SK-N-SH (cell line): ENCODE data around the gene GPR162. TPM values are rescaled to one million over a fixed set of nuclear protein-coding genes. Genes with fewer than 3 reads are reported as not detected.
"Not testable (repeated sequence)": the region's sequence is repeated elsewhere in the genome, so short reads cannot be mapped to it uniquely, and the experiment has no call there.

Source experiments
- CTCF ChIA-PET: fragments of 300-600, 350-600 bp; formaldehyde crosslinking; extraction: SDS; loops from one replicate; lab custom pipeline; 2021; lab: Yijun Ruan, JAX
- POLR2A ChIA-PET: fragments of 350-600 bp; sonication (Branson Sonifier 250); formaldehyde crosslinking; extraction: SDS; loops from one replicate; lab custom pipeline; 2020; ENCODE audit warnings: antibody characterized with exemption, inconsistent platforms; lab: Yijun Ruan, JAX
- DNase-seq: peaks from one replicate; pipeline ENCODE4 v3.0.0; 2012
- H2AFZ ChIP-seq: fragments of 200-600 bp; sonication (generic); 2 replicates; pipeline ENCODE4 v1.8.1; 2016; ENCODE audit warnings: antibody characterized with exemption, mild to moderate bottlenecking, low read depth
- H3F3A ChIP-seq: fragments of 200-600 bp; sonication (generic); replicated peaks from 2 replicates; pipeline ENCODE3; 2016; ENCODE audit warnings: antibody characterized with exemption, mild to moderate bottlenecking; ENCODE audit not compliant: insufficient read depth
- H3K27ac ChIP-seq, 2 experiments: fragments of 200-500 bp in 1 of 2; fragments of 200-600 bp in 1 of 2; sonication (Bioruptor generic) in 1 of 2; sonication (generic), shearing (Covaris generic) in 1 of 2; 2 replicates each; pipeline versions ENCODE4 v1.5.1 to v1.6.1; 2014 to 2016; ENCODE audit warnings: low read depth in 2 of 2, inconsistent platforms in 1 of 2, low read length in 1 of 2, mild to moderate bottlenecking in 1 of 2, mixed read lengths in 1 of 2
- H3K27me3 ChIP-seq: fragments of 200-600 bp; sonication (generic), shearing (Covaris generic); 2 replicates; pipeline ENCODE4 v1.6.1; 2016; ENCODE audit warnings: mixed run types; ENCODE audit not compliant: insufficient read depth
- H3K36me3 ChIP-seq, 2 experiments: fragments of 200-500 bp in 1 of 2; fragments of 200-600 bp in 1 of 2; sonication (Bioruptor generic) in 1 of 2; sonication (generic) in 1 of 2; replicated peaks in 1 of 2; 2 replicates each; pipeline versions ENCODE3 to v1.5.1; 2014 to 2016; ENCODE audit warnings: low read length in 1 of 2, mild to moderate bottlenecking in 1 of 2; ENCODE audit not compliant: insufficient read depth in 2 of 2, control insufficient read depth in 1 of 2
- H3K4me1 ChIP-seq, 2 experiments: fragments of 200-500 bp in 1 of 2; fragments of 200-600 bp in 1 of 2; sonication (Bioruptor generic) in 1 of 2; sonication (generic), shearing (Covaris generic) in 1 of 2; 2 replicates each; pipeline versions ENCODE4 v1.5.1 to v1.6.1; 2014 to 2016; ENCODE audit warnings: low read depth in 1 of 2, low read length in 1 of 2, mixed run types in 1 of 2; ENCODE audit not compliant: insufficient read depth in 2 of 2, control insufficient read depth in 1 of 2
- H3K4me2 ChIP-seq: fragments of 200-600 bp; sonication (generic), shearing (Covaris generic); 2 replicates; pipeline ENCODE4 v1.6.1; 2017; ENCODE audit warnings: mixed run types
- H3K4me3 ChIP-seq, 2 experiments: fragments of 200-500 bp in 1 of 2; fragments of 200-600 bp in 1 of 2; sonication (Bioruptor generic) in 1 of 2; sonication (generic), shearing (Covaris generic) in 1 of 2; 2 replicates each; pipeline versions ENCODE4 v1.5.1 to v1.8.1; 2014 to 2016; ENCODE audit warnings: low read depth in 2 of 2, inconsistent platforms in 1 of 2, low read length in 1 of 2, mild to moderate bottlenecking in 1 of 2, mixed read lengths in 1 of 2, moderate library complexity in 1 of 2
- H3K79me2 ChIP-seq: fragments of 200-600 bp; sonication (generic); 2 replicates; pipeline ENCODE4 v1.8.1; 2017; ENCODE audit warnings: mild to moderate bottlenecking; ENCODE audit not compliant: insufficient read depth
- H3K9ac ChIP-seq: fragments of 200-600 bp; sonication (generic); 2 replicates; pipeline ENCODE4 v1.6.1; 2017; ENCODE audit warnings: mixed run types
- H3K9me2 ChIP-seq: fragments of 200-600 bp; sonication (generic); 2 replicates; pipeline ENCODE4 v1.6.1; 2017; ENCODE audit warnings: mixed run types
- H3K9me3 ChIP-seq: fragments of 200-600 bp; sonication (generic); 2 replicates; pipeline ENCODE4 v1.6.1; 2017; ENCODE audit warnings: mixed run types, mild to moderate bottlenecking, moderate library complexity
- H4K20me1 ChIP-seq: fragments of 200-600 bp; sonication (generic); 2 replicates; pipeline ENCODE4 v1.6.1; 2017; ENCODE audit warnings: mild to moderate bottlenecking, mixed run types; ENCODE audit not compliant: insufficient read depth
- ELF1 ChIP-seq: IDR thresholded peaks from 2 replicates; pipeline ENCODE4 v1.4.0; 2012
- EP300 ChIP-seq, 2 experiments: IDR thresholded peaks; 2 replicates each; pipeline versions ENCODE4 v1.4.0 to v1.6.1; 2012; ENCODE audit warnings: borderline replicate concordance in 1 of 2, low read depth in 1 of 2, low read length in 1 of 2
- JUND ChIP-seq: IDR thresholded peaks from 2 replicates; pipeline ENCODE4 v1.4.0; 2012
- PBX3 ChIP-seq: IDR thresholded peaks from 2 replicates; pipeline ENCODE4; 2012
- POLR2AphosphoS5 ChIP-seq: IDR thresholded peaks from 2 replicates; pipeline ENCODE4 v1.6.1; 2012; ENCODE audit warnings: low read depth, low read length
- RXRA ChIP-seq: IDR thresholded peaks from 2 replicates; pipeline ENCODE4 v1.4.0; 2012; ENCODE audit warnings: low read depth, mild to moderate bottlenecking, borderline replicate concordance
- SIN3A ChIP-seq: IDR thresholded peaks from 2 replicates; pipeline ENCODE4 v1.6.1; 2012; ENCODE audit warnings: low read depth, mild to moderate bottlenecking, low read length, moderate library complexity, borderline replicate concordance
- WGBS: methylation state at CpG from one replicate; pipeline ENCODE4 v1.1.6; 2017; ENCODE audit warnings: low lambda C conversion rate; 5-methylcytosine and 5-hydroxymethylcytosine counted together
- polyA plus RNA-seq, 3 experiments: library from polyadenylated mRNA; depleted of rRNA; stranded (reverse); fragments of >200 nt; gene quantifications; 2 replicates each; pipeline ENCODE4 v1.2.3, GENCODE V29; 2012

GPR162 gene
- polyA plus RNA-seq, 1 of the 3 experiments (the other 2 are of a cell fraction) = 18.6 TPM

- DNase-seq, H3K27me3 ChIP-seq, H3K9me2 ChIP-seq, H3K9ac ChIP-seq, H3K4me3 ChIP-seq, H2AFZ ChIP-seq, H3K9me3 ChIP-seq: not testable (repeated sequence)
- ChIA-PET POLR2A (interaction anchor here (1.4 to 2.2 kb wide), 4 partner anchors 14 to 146 kb away, joined by 3 to 13 read pairs (median 4); partner anchors contain the start of genes C12orf57, COPS7A and RNU7-1), CTCF (interaction anchor here (0.9 to 10.9 kb wide), 13 partner anchors 13 to 171 kb away, joined by 3 to 164 read pairs (median 13); partner anchors contain the start of genes CDCA3, ENO2, LRRC23 and MLF2)
- Histone ChIP-seq H3K79me2 (peaks cover 66% of the 10 kb centered on the region), H3K4me1 (peaks cover 38 to 46% of the 10 kb centered on the region in 2 experiments), H3F3A (peaks cover 41% of the 10 kb centered on the region), H4K20me1 (peaks cover 44% of the 10 kb centered on the region), H3K4me2 (peak overlapping the region; percentile 99; the same call in 1 of the 2 replicates), H3K27ac (peak overlapping the region in 1 of 2 experiments; percentile 16; a peak in 1 of 4 replicates), H3K36me3 (peaks cover 20 to 22% of the 10 kb centered on the region in 2 experiments)
- 100% methylated on average over 2 of the region's 4 CpGs for WGBS
These were observed 48.7 kb downstream of the GPR162 start for GRCh38 chr12:6870304-6870703.

GRCh38 chr12:6871052-6871957 lies 49.7 kb downstream of the GPR162 start:
- CTCF ChIA-PET = interaction anchor here (0.7 to 10.9 kb wide), 25 partner anchors 10 to 257 kb away, joined by 3 to 164 read pairs (median 7); partner anchors contain the start of genes CDCA3, ENO2, GNB3 and GPR162
- H3K9ac ChIP-seq = no peak overlapping the region
- H3K79me2 ChIP-seq = peaks cover 71% of the 10 kb centered on the region
- no peak for TF ChIP-seq ELF1
- no peak for TF ChIP-seq EP300 (IDR thresholded peaks at IDR 0.05; ENCODE audit: borderline replicate concordance in 1 of 2, low read depth in 1 of 2, low read length in 1 of 2)
- no peak for TF ChIP-seq RXRA
- 0 out of 2 replicates have a peak, but pooled peaks have one; percentile 2 for TF ChIP-seq PBX3
- TF ChIP-seq JUND = 0 out of 2 replicates have a peak, but pooled peaks have one; percentile 22
- 0 out of 2 replicates have a peak, but pooled peaks have one; percentile 10 for TF ChIP-seq SIN3A
- TF ChIP-seq POLR2AphosphoS5 = peak; percentile 59
- TF ChIP-seq, all 33 proteins: peak for 4
- H4K20me1 ChIP-seq = peaks cover 44% of the 10 kb centered on the region
- H3K36me3 ChIP-seq = peaks cover 20 to 26% of the 10 kb centered on the region in 2 experiments
- no peak for DNase-seq
- peaks cover 41% of the 10 kb centered on the region for H3F3A ChIP-seq
- 73% methylated on average over 12 of the region's 12 CpGs for WGBS
- H3K4me1 ChIP-seq = peaks cover 37 to 46% of the 10 kb centered on the region in 2 experiments
- H3K27ac ChIP-seq = peak overlapping the region; percentile 23 to 84; a peak in 3 of 4 replicates
- H2AFZ ChIP-seq = no peak overlapping the region
- peak overlapping the region; percentile 100 for H3K4me2 ChIP-seq
- POLR2A ChIA-PET = interaction anchor here (0.6 to 4.0 kb wide), 6 partner anchors 10 to 43 kb away, joined by 4 to 45 read pairs (median 8); partner anchors contain the start of genes CDCA3, GNB3, P3H3 and USP5
- H3K9me3 ChIP-seq = no peaks in the 10 kb centered on the region
- H3K4me3 ChIP-seq = peak overlapping the region; percentile 64 to 91; a peak in 3 of 4 replicates
- no peaks in the 10 kb centered on the region for H3K9me2 ChIP-seq
- H3K27me3 ChIP-seq = no peaks in the 10 kb centered on the region
